Measurements from ENCODE around the gene PPP1R12C. TPM values are rescaled to one million over a fixed set of nuclear protein-coding genes. Genes with fewer than 3 reads are reported as not detected.

The PPP1R12C gene
- total and polyA plus RNA-seq, 7 donors, result 53.6 to 222 (median 139) TPM

- WGBS, 2 donors, result 10 to 47% methylated on average over 8 of the region's 8 CpGs
- Histone ChIP-seq H3K27me3 (peaks cover 29 to 78% (median 47%) of the 10 kb centered on the region in 3 donors), H3K4me3 (no peak overlapping the region), H3K4me1 (peaks cover 0 to 7% (median 3%) of the 10 kb centered on the region in 4 donors), H3K27ac (no peak overlapping the region), H3K9me3 (no peaks in the 10 kb centered on the region), H3K36me3 (no peaks in the 10 kb centered on the region)
- DNase-seq, result no peak
- intact Hi-C loops (cut with DNase I), result no loop called here
- TF ChIP-seq CTCF (IDR thresholded peaks at IDR 0.05), result no peak
- no peak for TF ChIP-seq POLR2AphosphoS5 (IDR thresholded peaks at IDR 0.05)
- TF ChIP-seq POLR2A (IDR thresholded peaks at IDR 0.05), result no peak
- TF ChIP-seq EP300 (IDR thresholded peaks at IDR 0.05), result no peak
Measured at GRCh38 chr19:55071129-55071502, 46.3 kb downstream of the PPP1R12C start.

GRCh38 chr19:55070466-55071128 lies 46.8 kb downstream of the PPP1R12C start:
- DNase-seq, result no peak
- TF ChIP-seq POLR2A (IDR thresholded peaks at IDR 0.05) (no peak), CTCF (IDR thresholded peaks at IDR 0.05) (no peak)
- H3K27ac ChIP-seq, result no peak overlapping the region
- peaks cover 0 to 7% (median 3%) of the 10 kb centered on the region in 4 donors for H3K4me1 ChIP-seq
- H3K36me3 ChIP-seq, result no peaks in the 10 kb centered on the region
- H3K4me3 ChIP-seq, result no peak overlapping the region
- peaks cover 29 to 75% (median 45%) of the 10 kb centered on the region in 3 donors for H3K27me3 ChIP-seq
- intact Hi-C loops (cut with DNase I), result no loop called here
- H3K9me3 ChIP-seq, result no peaks in the 10 kb centered on the region
- 44 to 78% methylated on average over 10 of the region's 10 CpGs for WGBS, 2 donors

- TF ChIP-seq EP300 (IDR thresholded peaks at IDR 0.05) (no peak), POLR2AphosphoS5 (IDR thresholded peaks at IDR 0.05) (no peak), CTCF (IDR thresholded peaks at IDR 0.05) (no peak), POLR2A (IDR thresholded peaks at IDR 0.05) (no peak)
- Histone ChIP-seq H3K36me3 (no peaks in the 10 kb centered on the region), H3K27me3 (peaks cover 29 to 68% (median 40%) of the 10 kb centered on the region in 3 donors), H3K9me3 (no peaks in the 10 kb centered on the region), H3K4me1 (peaks cover 0 to 7% (median 3%) of the 10 kb centered on the region in 4 donors), H3K4me3 (no peak overlapping the region), H3K27ac (no peak overlapping the region)
- 86 to 97% methylated on average over 2 of the region's 2 CpGs for WGBS, 2 donors
- no peak for DNase-seq
- intact Hi-C loops (cut with DNase I), result loop anchor here (10.0 kb wide), 1 partner anchor 605 kb away; the partner anchor contains the start of gene EPN1
Measured at GRCh38 chr19:55069865-55070197, 47.6 kb downstream of the PPP1R12C start.

- WGBS, 2 donors, result 1 to 5% methylated on average over 30 of the region's 30 CpGs
- peaks cover 0 to 7% (median 3%) of the 10 kb centered on the region in 4 donors for H3K4me1 ChIP-seq
- no peak for DNase-seq
- intact Hi-C loops (cut with DNase I), result loop anchor here (10.0 kb wide), 1 partner anchor 606 kb away; the partner anchor contains the start of gene EPN1
- H3K9me3 ChIP-seq, result no peaks in the 10 kb centered on the region
- H3K4me3 ChIP-seq, result no peak overlapping the region
- peak overlapping the region in 1 of 4 donors; percentile 39 for H3K27ac ChIP-seq
- TF ChIP-seq CTCF (IDR thresholded peaks at IDR 0.05), result no peak
- no peak for TF ChIP-seq POLR2A (IDR thresholded peaks at IDR 0.05)
- no peak for TF ChIP-seq POLR2AphosphoS5 (IDR thresholded peaks at IDR 0.05)
- no peak for TF ChIP-seq EP300 (IDR thresholded peaks at IDR 0.05)
- H3K27me3 ChIP-seq, result peaks cover 29 to 64% (median 40%) of the 10 kb centered on the region in 3 donors
- H3K36me3 ChIP-seq, result no peaks in the 10 kb centered on the region
Measured at GRCh38 chr19:55068950-55069864, 48.2 kb downstream of the PPP1R12C start.
